AG04449 (cell line): ENCODE results near the gene SLC6A11.

Source experiments
- CTCF ChIA-PET: fragments of 350-600 bp; formaldehyde crosslinking; extraction: SDS; loops from one replicate; lab custom pipeline; 2021; ENCODE audit warnings: antibody characterized with exemption; lab: Yijun Ruan, JAX
- POLR2A ChIA-PET: fragments of 400-600, 350-600 bp; formaldehyde crosslinking; extraction: SDS; loops from one replicate; lab custom pipeline; 2020; ENCODE audit warnings: antibody characterized with exemption, inconsistent platforms; lab: Yijun Ruan, JAX
- DNase-seq: peaks from one replicate; pipeline ENCODE4 v3.0.0-alpha.2; 2010; ENCODE audit warnings: low read depth, low spot score
- H3K4me3 ChIP-seq: 2 replicates; pipeline ENCODE4 v1.5.1; 2011; ENCODE audit warnings: low read depth, mild to moderate bottlenecking, control low read depth, low read length
- CTCF ChIP-seq: IDR thresholded peaks from one replicate; pipeline ENCODE4 v1.5.1; 2011; ENCODE audit warnings: mild to moderate bottlenecking, moderate library complexity, low read length, control low read depth, inconsistent platforms; ENCODE audit not compliant: insufficient read depth; ENCODE audit errors: missing control alignments

SLC6A11 gene

DNA sequence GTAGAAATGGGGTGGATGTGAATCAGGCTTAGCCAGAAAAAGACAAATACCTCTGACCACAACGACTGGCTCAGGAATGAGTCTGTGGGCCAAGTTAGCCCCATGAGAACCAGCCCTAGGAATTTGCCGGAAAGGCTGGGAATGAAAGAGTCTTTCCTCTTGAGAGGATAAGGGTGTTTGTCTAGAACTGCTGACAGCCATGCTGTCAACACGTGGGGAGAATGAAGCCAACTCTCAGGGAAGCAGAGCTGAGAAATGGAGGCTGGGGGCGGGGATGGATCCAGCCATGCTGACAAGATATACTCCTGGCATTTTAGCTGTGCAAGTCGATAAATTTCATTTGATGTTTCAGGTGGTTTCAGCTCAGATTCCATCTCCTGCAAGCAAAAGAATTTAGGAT, 165.9 kb downstream of the SLC6A11 start:
- no peak for DNase-seq

DNA sequence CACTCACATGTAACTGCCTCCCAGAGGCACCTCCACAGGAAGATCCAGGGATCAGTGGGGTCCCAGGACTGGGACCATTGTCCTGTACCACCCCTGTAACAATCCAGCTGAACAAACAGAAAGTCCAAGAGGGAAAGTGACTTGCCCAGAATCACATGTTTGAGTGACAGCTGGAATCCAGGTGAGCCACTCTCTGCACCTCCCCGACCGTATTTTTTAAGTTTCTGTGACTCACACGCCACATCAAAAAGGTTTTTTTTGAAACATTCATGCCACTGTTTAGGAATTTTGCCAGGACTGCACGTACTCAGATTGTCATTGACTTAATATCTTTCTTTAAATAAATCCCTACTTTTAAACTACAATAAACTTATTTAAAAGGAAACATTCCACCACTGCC, 166.8 kb downstream of the SLC6A11 start:
- TF ChIP-seq CTCF: no peak
- POLR2A ChIA-PET: no interaction called here
- CTCF ChIA-PET: interaction anchor here (0.6 to 3.3 kb wide), 24 partner anchors 9 to 244 kb away, joined by 3 to 17 read pairs (median 5); partner anchors contain the start of gene SLC6A1

More for the DNA sequence above, 165.9 kb downstream of the SLC6A11 start:
- no peak for TF ChIP-seq CTCF
- no peak overlapping the region for H3K4me3 ChIP-seq
- POLR2A ChIA-PET: no interaction called here
- CTCF ChIA-PET: interaction anchor here (0.6 to 3.3 kb wide), 16 partner anchors 9 to 244 kb away, joined by 3 to 17 read pairs (median 4); partner anchors contain the start of gene SLC6A1

DNA sequence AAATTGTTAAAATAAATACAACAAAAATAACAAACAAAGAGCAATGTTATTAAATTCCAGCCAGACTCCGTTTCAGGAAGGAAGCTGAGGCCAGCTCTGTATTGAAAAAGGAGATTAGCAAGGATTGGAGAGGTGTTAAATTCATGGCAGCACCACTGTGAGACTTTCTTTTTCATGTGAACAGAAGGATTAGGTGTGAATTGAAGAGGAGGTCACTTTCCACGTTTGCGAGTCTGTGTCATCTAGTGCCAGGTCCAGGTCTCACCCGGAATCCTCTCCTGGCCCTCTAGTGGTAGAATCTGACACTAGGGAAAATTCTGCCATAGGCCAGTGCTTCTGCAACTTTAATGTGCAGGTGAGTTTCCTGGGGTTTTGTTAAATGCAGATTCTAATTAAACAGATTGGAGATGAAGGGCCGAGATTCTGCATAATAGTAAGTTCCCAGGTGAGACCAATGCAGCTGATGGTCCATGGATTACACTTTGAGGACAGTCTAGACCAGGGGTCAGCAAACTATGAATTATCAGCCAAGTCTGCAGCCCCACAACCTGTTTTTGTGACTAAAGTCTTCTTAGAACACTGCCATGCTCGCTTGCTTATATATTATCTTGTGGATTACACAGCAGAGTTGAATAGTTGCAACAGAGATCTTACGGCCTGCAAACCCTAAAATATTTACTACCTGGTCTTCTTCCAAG, 167.3 kb downstream of the SLC6A11 start:
- ChIA-PET POLR2A (no interaction called here), CTCF (interaction anchor here (0.6 to 3.3 kb wide), 22 partner anchors 9 to 245 kb away, joined by 3 to 17 read pairs (median 5); partner anchors contain the start of gene SLC6A1)
- H3K4me3 ChIP-seq: no peak overlapping the region
- DNase-seq: no peak
- TF ChIP-seq CTCF: peak; percentile 70

More for the DNA sequence above, 166.8 kb downstream of the SLC6A11 start:
- no peak for DNase-seq
- no peak overlapping the region for H3K4me3 ChIP-seq

DNA sequence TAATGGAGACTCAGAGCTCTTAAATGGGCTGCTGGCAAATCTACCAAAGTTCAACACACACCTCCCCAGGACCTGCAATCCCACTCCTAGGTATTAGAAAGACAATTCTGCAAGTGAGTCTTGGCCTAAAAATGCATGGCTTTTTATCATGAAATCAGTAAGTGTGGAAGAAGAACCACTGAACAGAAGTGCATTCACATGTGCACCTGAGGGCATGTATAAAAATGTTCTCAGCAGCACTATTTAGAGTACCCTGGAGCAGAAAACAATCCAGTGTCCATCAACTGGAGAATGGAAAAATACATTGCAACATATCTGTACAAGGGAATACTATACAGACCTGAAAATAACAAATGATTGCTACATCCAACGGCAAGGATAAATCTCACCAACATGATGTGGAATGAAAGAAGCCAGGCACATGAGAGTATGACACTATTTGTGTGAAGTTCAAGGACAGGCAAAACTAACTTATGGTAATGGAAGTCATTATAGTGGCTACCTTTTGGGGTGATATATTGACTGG, 168.4 kb downstream of the SLC6A11 start:
- no peak overlapping the region for H3K4me3 ChIP-seq
- no peak for DNase-seq
- CTCF ChIA-PET: interaction anchor here (1.2 to 2.4 kb wide), 2 partner anchors 15 to 39 kb away, joined by 3 to 6 read pairs; no protein-coding TSS in a partner anchor
- POLR2A ChIA-PET: no interaction called here
- no peak for TF ChIP-seq CTCF

- TF ChIP-seq CTCF: no peak
- no peak for DNase-seq
- no peak overlapping the region for H3K4me3 ChIP-seq
- ChIA-PET POLR2A (no interaction called here), CTCF (interaction anchor here (0.8 to 2.4 kb wide), 5 partner anchors 13 to 75 kb away, joined by 3 to 6 read pairs (median 4); no protein-coding TSS in a partner anchor)
Measured at GRCh38 chr3:10985181-10985580, 169.2 kb downstream of the SLC6A11 start.

DNA sequence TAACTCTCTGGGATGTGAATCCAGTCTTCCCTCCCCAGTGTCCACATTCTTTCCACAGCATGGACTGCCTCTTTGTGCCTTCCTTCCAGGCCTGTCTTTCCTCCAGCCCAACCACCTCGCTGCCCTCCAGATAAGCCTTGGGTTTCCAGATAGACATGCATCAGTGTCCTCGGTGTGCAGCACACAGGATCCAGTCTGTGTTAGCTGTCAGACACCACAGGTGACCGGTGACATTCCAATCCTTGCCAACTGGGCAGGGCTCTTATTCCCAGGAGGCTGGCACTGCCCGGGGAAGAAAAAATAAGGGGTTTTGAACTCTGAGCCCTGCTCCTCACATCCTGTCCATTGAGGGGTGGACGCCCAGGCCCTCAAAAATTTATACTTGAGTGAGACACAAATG, 170.6 kb downstream of the SLC6A11 start:
- CTCF ChIA-PET: interaction anchor here (1.2 to 2.4 kb wide), 2 partner anchors 41 to 73 kb away, joined by 4 to 6 read pairs; no protein-coding TSS in a partner anchor
- POLR2A ChIA-PET: no interaction called here
- no peak for DNase-seq
- TF ChIP-seq CTCF: no peak
- H3K4me3 ChIP-seq: no peak overlapping the region
